Measurements from ENCODE around the gene P2RY4. TPM values are rescaled to one million over a fixed set of nuclear protein-coding genes. Genes with fewer than 3 reads are reported as not detected.
A peak's percentile ranks its signal among the peaks of the same experiment; 100 is the strongest.

P2RY4 gene
- total and polyA plus RNA-seq, 2 of the 13 experiments (the other 11 are each of a cell fraction or from before 2014, with no cell fraction given): 0.07 to 0.49 TPM

- BruUV-seq (replicated peaks): no TSS peak
- Histone ChIP-seq H3K4me1 (ENCODE audit: insufficient read depth, low read length) (no peaks in the 10 kb centered on the region), H2AFZ (ENCODE audit: low read length) (no peak overlapping the region), H3K9me3 (ENCODE audit: low read length) (no peaks in the 10 kb centered on the region), H3K27me3 (ENCODE audit: control insufficient read depth in 1 of 2, insufficient read depth in 2 of 2, low read length in 2 of 2) (no peaks in the 10 kb centered on the region), H3K79me2 (ENCODE audit: insufficient read depth, low read length) (no peaks in the 10 kb centered on the region), H3K9ac (ENCODE audit: insufficient read depth, low read depth, low read length) (no peak overlapping the region), H4K20me1 (ENCODE audit: insufficient read depth, low read length) (no peaks in the 10 kb centered on the region), H3K27ac (ENCODE audit: extremely low read length, insufficient read depth, low read length) (no peak overlapping the region), H3K36me3 (replicated peaks in 1 of 2; ENCODE audit: control insufficient read depth in 1 of 2, insufficient read depth in 2 of 2, low read length in 2 of 2) (no peaks in the 10 kb centered on the region), H3K4me2 (ENCODE audit: low read depth, low read length) (no peak overlapping the region), H3K4me3 (replicated peaks in 1 of 3; ENCODE audit: insufficient read depth in 1 of 3, low read depth in 2 of 3, low read length in 3 of 3) (no peak overlapping the region)
- intact Hi-C loops (cut with micrococcal nuclease; ENCODE audit: unreplicated experiment) (loop anchor here (1.0 kb wide), 1 partner anchor 66 kb away; no protein-coding TSS in a partner anchor), in situ Hi-C loops (cut with HindIII; ENCODE audit: extremely low pct_ligation_motif_present, low pct_unique_long_range_greater_than_20kb) (loop anchor here (10.0 kb wide), 1 partner anchor 58 kb away; no protein-coding TSS in a partner anchor)
- 0% methylated on average over 4 of the region's 7 CpGs for WGBS (ENCODE audit: low lambda C conversion rate)
- ChIA-PET CTCF (ENCODE audit: low intra/inter-chr PET ratio, low total read pairs) (interaction anchor here (2.7 kb wide), 1 partner anchor 66 kb away, joined by 17 read pairs; no protein-coding TSS in a partner anchor), POLR2A (no interaction called here)
- TF ChIP-seq CTCF (CRISPR knock-in tag; IDR thresholded peaks at IDR 0.05): peak; percentile 80
- TF ChIP-seq ATF7 (IDR thresholded peaks at IDR 0.05): no peak
- TF ChIP-seq ATF7 (CRISPR knock-in tag; IDR thresholded peaks at IDR 0.05): no peak
- no peak for TF ChIP-seq NFKB2 (CRISPR knock-in tag; IDR thresholded peaks at IDR 0.05; ENCODE audit: borderline replicate concordance)
- TF ChIP-seq SMC3 (IDR thresholded peaks at IDR 0.05; ENCODE audit: low read length): peak; percentile 56
- TF ChIP-seq STAG1 (CRISPR knock-in tag; IDR thresholded peaks at IDR 0.05): peak; percentile 78
- peak; percentile 52 for TF ChIP-seq RAD21 (CRISPR knock-in tag; IDR thresholded peaks at IDR 0.05)
- DNase-seq (ENCODE audit: low spot score) (peak; percentile 23), ATAC-seq (peak; percentile 97), FAIRE-seq (peak; percentile 26)
Measured at GRCh38 chrX:70262952-70263567, 3.1 kb upstream of the P2RY4 start.

Measured in HepG2 (cell line).